ENCODE data around the gene SLC27A2.

GRCh38 chr15:50249704-50250103, 67.7 kb downstream of the SLC27A2 start:
- TF ChIP-seq CTCF (IDR thresholded peaks at IDR 0.05; ENCODE audit: low read depth, low read length, missing input control) = no peak
- TF ChIP-seq SP1 (IDR thresholded peaks at IDR 0.05) = no peak
- TF ChIP-seq, protein P1, sequence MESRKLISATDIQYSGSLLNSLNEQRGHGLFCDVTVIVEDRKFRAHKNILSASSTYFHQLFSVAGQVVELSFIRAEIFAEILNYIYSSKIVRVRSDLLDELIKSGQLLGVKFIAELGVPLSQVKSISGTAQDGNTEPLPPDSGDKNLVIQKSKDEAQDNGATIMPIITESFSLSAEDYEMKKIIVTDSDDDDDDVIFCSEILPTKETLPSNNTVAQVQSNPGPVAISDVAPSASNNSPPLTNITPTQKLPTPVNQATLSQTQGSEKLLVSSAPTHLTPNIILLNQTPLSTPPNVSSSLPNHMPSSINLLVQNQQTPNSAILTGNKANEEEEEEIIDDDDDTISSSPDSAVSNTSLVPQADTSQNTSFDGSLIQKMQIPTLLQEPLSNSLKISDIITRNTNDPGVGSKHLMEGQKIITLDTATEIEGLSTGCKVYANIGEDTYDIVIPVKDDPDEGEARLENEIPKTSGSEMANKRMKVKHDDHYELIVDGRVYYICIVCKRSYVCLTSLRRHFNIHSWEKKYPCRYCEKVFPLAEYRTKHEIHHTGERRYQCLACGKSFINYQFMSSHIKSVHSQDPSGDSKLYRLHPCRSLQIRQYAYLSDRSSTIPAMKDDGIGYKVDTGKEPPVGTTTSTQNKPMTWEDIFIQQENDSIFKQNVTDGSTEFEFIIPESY (IDR thresholded peaks at IDR 0.05) = no peak
- TF ChIP-seq GABPA (IDR thresholded peaks at IDR 0.05 in 1 of 2, conservative IDR thresholded peaks at IDR 0.05 in 1 of 2) = no peak
- no peak for TF ChIP-seq RAD21 (IDR thresholded peaks at IDR 0.05)
- no peak for TF ChIP-seq JUND (IDR thresholded peaks at IDR 0.05)
- TF ChIP-seq, protein P2, sequence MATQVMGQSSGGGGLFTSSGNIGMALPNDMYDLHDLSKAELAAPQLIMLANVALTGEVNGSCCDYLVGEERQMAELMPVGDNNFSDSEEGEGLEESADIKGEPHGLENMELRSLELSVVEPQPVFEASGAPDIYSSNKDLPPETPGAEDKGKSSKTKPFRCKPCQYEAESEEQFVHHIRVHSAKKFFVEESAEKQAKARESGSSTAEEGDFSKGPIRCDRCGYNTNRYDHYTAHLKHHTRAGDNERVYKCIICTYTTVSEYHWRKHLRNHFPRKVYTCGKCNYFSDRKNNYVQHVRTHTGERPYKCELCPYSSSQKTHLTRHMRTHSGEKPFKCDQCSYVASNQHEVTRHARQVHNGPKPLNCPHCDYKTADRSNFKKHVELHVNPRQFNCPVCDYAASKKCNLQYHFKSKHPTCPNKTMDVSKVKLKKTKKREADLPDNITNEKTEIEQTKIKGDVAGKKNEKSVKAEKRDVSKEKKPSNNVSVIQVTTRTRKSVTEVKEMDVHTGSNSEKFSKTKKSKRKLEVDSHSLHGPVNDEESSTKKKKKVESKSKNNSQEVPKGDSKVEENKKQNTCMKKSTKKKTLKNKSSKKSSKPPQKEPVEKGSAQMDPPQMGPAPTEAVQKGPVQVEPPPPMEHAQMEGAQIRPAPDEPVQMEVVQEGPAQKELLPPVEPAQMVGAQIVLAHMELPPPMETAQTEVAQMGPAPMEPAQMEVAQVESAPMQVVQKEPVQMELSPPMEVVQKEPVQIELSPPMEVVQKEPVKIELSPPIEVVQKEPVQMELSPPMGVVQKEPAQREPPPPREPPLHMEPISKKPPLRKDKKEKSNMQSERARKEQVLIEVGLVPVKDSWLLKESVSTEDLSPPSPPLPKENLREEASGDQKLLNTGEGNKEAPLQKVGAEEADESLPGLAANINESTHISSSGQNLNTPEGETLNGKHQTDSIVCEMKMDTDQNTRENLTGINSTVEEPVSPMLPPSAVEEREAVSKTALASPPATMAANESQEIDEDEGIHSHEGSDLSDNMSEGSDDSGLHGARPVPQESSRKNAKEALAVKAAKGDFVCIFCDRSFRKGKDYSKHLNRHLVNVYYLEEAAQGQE (IDR thresholded peaks at IDR 0.05) = no peak
- no peak for TF ChIP-seq FOXA1 (IDR thresholded peaks at IDR 0.05)
- no peak for TF ChIP-seq HNF4G (IDR thresholded peaks at IDR 0.05)
- no peak for TF ChIP-seq EGR1 (IDR thresholded peaks at IDR 0.05; ENCODE audit: low read depth in 2 of 2)
- no peak for TF ChIP-seq MAX (IDR thresholded peaks at IDR 0.05)
- no peak for TF ChIP-seq HNF4A (conservative IDR thresholded peaks at IDR 0.05)
- TF ChIP-seq, protein P3, sequence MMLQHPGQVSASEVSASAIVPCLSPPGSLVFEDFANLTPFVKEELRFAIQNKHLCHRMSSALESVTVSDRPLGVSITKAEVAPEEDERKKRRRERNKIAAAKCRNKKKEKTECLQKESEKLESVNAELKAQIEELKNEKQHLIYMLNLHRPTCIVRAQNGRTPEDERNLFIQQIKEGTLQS (IDR thresholded peaks at IDR 0.05) = no peak
- no peak for TF ChIP-seq YY1 (IDR thresholded peaks at IDR 0.05)
